Umbilical cord (tissue), 2 donors: ENCODE results near the gene IFITM1. TPM values are rescaled to one million over a fixed set of nuclear protein-coding genes. Genes with fewer than 3 reads are reported as not detected.
"Not testable (repeated sequence)": the region's sequence is repeated elsewhere in the genome, so short reads cannot be mapped to it uniquely, and the experiment has no call there.

ENCODE experiments used
- DNase-seq: peaks from one replicate; pipeline ENCODE4 v3.0.0-alpha.2; 2015; ENCODE audit warnings: low spot score
- total RNA-seq: library from RNA; depleted of rRNA; stranded (reverse); fragments of >200 nt; gene quantifications from one replicate; pipeline ENCODE4 v1.2.3, GENCODE V29; 2014; ENCODE audit warnings: low replicate concordance; ENCODE audit not compliant: insufficient read depth

IFITM1 gene
- total RNA-seq, 1 donor from 2014 or later: 25.3 TPM

DNA sequence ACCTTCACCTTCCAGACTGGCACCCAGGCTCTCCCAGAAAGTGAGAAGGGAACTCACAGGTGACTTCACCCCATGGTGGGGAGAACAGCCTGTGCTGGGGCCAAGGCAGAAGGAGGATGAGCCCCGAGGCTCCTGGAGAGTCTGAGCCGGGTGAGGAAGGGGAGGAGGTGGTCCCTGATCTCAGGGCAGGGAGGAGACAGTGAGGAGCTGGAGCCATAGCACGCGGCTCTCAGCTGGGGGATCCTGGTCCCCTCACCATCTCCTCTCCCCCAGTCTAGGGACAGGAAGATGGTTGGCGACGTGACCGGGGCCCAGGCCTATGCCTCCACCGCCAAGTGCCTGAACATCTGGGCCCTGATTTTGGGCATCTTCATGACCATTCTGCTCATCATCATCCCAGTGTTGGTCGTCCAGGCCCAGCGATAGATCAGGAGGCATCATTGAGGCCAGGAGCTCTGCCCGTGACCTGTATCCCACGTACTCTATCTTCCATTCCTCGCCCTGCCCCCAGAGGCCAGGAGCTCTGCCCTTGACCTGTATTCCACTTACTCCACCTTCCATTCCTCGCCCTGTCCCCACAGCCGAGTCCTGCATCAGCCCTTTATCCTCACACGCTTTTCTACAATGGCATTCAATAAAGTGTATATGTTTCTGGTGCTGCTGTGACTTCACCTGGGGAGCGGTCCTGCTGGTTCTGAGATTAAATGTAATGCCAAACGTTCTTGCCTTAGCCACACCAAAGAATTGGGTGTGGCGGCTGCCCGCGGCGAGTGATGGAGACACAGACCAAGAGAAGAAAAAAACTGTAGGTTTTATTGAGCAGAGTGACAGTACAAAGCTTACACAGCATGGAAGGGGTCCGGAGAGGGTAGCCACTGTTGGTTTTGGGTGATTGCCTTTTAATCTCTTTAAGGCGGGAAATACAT, 4.8 kb upstream of the IFITM1 start:
- DNase-seq: not testable (repeated sequence)

DNA sequence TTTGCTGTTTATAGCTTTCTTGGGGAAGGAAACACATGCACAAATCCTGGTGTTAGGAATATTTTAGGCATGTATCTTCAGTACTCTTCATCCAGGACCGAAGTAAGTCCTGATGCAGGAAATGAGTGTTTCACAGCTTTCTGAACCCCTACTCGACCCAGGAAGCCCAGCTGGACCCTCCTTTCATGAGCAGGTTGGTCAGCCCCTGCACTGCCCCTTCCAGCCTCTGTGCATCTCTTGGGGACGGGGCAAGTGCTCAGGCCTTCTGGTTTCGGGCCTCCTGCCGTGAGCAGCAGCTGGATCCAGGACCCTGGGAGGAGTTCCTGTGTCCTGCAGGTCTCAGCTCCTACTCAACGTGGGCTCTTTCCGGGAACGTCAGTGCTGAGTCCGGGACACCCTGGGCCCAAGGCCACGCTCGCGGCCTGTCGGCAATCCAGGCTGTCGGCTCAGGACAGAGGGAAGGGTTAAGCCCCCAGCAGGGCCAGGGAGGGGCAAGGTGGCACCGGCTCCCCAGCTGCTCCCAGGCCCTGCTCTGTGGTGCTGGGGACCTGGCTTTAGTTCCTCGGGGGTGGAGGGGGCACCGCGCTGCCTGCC, 3.8 kb upstream of the IFITM1 start:
- not testable (repeated sequence) for DNase-seq

GRCh38 chr11:311013-311748, 2.7 kb upstream of the IFITM1 start:
- DNase-seq: not testable (repeated sequence)

GRCh38 chr11:312092-312816, 1.6 kb upstream of the IFITM1 start:
- DNase-seq: no peak

DNA sequence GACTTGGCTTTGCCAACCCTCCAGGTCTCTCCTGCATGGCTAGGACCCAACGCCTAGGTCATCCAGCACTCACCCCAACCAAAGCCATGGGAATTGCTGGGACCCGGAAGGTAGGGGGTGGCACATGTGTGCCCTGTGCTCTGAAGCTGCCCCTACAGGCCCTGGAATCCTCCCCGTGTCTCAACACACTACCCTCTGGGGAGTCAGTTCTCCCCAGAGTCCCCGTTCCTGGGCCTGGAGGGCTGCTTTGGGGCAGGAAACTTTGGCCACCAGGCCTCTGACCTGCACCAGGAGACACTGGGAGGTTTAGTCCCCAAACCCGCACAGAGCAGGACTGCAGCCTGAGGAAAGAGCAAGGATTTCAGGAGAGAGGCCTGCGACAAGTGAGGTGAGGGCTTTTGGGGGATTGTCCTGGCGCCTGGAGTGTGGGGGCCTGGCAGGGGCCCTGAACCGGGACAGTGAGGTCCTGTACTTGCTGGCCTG, 495 bp upstream of the IFITM1 start:
- no peak for DNase-seq

DNA sequence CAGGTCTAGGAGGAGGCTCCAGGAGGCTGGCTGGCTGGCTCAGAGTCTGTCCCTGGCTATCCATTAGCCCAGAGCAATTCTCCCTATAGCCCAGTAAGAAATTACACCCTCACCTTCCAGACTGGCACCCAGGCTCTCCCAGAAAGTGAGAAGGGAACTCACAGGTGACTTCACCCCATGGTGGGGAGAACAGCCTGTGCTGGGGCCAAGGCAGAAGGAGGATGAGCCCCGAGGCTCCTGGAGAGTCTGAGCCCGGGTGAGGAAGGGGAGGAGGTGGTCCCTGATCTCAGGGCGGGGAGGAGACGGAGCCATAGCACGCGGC, 675 bp downstream of the IFITM1 start:
- DNase-seq: not testable (repeated sequence)

GRCh38 chr11:315051-315481, 1.2 kb downstream of the IFITM1 start:
- DNase-seq: no peak

DNA sequence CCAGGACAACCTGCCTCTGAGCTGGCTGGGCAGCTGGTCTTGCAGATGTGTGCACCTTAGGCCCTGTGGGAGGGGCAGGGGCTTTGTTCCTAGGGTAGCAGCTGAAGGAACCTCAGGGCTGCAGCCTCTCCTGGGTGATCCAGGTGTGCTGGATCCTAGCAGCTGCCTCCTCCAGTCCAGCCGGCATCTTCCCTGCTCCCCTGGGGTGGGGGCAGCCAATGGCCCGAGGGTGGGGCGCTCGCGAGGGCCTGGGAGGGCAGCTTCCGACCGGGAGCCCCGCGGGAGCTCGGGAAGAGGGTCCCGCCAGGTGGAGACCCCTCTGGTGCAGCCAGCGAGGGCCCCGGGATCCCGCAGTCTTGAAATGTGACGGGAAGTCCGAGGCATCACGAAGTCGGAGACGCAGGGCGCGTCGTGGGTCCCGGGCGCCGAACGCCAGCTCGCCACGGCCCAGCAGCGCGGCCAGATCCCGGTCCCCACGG, 1.7 kb downstream of the IFITM1 start:
- no peak for DNase-seq

GRCh38 chr11:316031-316701, 2.3 kb downstream of the IFITM1 start:
- no peak for DNase-seq

DNA sequence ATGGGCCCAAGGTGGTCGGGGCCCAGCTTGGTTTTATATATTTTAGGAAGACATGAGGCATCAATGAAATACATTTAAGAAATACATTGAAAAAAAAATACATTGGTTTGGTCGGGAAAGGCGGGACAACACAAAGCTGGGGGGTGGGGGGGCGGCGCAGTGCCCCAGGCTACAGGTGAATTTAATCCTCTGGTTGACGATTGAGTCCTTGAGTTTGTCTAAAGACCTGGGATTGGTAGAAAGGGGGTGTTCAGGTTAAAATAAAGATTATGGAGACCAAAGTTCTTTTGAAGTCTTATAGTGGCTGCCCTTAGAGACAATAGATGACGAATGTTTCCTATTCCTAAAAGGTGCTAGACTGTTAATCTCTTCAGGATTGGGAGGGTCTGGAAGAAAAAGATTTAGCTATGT, 3.1 kb downstream of the IFITM1 start:
- no peak for DNase-seq

DNA sequence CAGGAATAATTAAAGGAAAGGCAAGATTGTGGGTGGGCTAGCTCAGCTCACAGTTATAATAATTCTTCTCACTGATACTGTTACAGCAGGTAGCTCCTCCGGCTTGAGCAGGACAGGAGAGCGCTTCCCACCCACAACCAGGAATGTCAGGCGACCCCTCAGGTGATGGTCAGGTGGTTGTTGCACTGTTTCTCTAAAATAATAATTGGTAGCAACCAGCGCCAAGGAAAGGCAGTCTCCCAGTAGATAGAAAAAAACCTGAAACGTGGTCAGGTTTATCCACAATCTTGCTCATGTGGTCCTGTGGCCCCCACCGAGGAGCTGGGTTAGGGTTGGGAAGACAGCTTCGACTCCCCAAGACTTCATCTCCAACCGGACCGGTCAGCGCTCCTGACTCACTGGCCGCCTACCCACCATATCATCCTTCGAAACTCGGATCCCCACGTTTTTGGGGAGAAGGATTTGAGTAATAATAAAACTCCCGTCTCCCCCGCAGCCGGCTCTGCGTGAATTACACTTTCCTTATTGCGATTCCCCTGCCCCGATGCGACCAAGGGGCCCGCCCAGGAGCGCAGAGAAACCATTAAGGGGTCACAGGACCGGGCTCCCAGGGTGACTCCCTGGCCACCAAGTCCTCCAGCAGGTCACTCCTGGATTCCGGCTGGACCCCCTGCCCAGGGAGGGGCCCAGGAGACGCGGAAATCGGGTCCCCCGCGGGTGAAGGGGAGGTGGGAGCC, 4.0 kb downstream of the IFITM1 start:
- DNase-seq: not testable (repeated sequence)

DNA sequence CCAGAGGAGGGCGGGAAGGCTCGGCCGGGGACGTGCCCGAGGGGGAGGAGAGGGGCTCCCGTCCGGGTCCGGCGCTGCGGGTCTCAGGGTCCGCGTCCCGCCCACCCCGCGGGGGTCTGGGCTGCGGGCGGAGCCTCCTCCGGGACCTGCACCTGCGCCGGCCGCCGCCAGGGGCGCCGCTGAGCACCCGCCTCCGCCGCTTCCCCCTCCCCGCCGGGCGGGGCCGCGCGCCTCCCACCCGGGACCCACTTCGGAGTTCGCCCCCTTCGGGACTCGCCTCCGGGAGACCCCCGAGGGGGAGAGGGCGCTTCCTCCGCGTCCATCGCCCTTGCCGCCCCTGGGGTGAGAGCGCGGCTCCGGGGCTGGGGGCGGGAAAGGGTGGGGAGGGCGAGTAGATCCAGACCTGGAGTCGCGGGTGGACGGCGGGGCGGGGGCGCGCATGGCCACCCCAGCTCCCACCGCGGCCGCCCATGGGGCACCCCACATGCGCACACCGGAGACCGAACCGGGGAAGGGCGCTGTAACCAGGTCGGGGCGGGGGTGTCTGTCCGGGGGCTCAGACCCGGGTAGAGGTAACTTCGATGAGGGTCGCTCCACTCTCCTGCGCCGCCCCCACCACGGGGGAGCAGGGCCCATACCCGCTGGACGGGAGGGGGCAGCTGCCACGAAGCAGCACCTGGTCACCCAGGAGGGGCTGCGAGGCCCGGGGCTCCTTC, 4.7 kb downstream of the IFITM1 start:
- not testable (repeated sequence) for DNase-seq

DNA sequence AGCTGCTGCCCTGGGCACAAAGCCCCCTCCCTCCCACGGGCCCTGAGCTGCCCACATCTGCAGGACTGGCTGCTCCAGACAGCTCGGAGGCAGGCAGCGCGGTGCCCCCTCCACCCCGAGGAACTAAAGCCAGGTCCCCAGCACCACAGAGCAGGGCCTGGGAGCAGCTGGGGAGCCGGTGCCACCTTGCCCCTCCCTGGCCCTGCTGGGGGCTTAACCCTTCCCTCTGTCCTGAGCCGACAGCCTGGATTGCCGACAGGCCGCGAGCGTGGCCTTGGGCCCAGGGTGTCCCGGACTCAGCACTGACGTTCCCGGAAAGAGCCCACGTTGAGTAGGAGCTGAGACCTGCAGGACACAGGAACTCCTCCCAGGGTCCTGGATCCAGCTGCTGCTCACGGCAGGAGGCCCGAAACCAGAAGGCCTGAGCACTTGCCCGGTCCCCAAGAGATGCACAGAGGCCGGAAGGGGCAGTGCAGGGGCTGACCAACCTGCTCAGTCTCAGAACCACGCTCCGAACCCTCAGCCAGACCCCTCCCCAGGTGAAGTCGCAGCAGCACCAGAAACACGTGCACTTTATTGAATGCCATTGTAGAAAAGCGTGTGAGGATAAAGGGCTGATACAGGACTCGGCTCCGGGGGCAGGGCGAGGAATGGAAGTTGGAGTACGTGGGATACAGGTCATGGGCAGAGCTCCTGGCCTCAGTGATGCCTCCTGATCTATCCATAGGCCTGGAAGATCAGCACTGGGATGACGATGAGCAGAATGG, 5.5 kb downstream of the IFITM1 start:
- not testable (repeated sequence) for DNase-seq

- DNase-seq: not testable (repeated sequence)
These were observed 6.0 kb downstream of the IFITM1 start for GRCh38 chr11:319888-320273.

- DNase-seq: peak; percentile 46
These were observed 10.3 kb downstream of the IFITM1 start for GRCh38 chr11:324156-324555.

DNA sequence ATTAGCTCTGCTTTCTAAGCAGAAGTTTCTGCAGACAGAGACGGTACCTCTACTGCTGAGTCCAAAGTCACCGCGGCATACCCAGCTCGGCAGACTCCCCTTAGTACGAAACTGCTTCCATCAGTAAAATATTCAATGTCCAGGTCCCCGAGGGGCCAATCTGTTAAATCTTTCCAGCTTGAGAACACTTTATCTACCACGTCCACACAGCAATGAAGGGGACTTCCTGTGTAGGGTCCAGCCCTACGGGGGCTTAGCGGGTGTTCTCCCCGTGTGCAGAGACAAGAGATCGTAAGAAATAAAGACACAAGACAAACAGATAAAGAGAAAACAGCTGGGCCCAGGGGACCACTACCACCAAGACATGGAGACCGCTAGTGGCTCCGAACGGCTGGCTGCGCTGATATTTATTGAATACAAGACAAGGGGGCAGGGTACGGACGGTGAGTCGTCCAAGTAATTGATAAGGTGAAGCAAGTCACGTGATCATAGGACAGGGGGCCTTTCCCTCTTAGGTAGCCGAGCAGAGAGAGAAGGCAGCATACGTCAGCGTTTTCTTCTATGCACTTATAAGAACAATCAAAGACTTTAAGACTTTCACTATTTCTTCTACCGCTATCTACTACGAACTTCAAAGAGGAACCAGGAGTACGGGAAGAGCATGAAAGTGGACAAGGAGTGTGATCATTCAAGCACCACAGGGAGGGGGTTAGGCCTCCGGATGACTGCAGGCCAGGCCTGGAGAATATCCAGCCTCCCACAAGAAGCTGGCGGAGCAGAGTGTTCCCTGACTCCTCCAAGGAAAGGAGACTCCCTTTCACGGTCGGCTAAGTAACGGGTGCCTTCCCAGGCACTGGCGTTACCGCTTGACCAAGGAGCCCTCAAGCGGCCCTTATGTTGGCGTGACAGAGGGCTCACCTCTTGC, 11.0 kb downstream of the IFITM1 start:
- DNase-seq: peak; percentile 66

DNA sequence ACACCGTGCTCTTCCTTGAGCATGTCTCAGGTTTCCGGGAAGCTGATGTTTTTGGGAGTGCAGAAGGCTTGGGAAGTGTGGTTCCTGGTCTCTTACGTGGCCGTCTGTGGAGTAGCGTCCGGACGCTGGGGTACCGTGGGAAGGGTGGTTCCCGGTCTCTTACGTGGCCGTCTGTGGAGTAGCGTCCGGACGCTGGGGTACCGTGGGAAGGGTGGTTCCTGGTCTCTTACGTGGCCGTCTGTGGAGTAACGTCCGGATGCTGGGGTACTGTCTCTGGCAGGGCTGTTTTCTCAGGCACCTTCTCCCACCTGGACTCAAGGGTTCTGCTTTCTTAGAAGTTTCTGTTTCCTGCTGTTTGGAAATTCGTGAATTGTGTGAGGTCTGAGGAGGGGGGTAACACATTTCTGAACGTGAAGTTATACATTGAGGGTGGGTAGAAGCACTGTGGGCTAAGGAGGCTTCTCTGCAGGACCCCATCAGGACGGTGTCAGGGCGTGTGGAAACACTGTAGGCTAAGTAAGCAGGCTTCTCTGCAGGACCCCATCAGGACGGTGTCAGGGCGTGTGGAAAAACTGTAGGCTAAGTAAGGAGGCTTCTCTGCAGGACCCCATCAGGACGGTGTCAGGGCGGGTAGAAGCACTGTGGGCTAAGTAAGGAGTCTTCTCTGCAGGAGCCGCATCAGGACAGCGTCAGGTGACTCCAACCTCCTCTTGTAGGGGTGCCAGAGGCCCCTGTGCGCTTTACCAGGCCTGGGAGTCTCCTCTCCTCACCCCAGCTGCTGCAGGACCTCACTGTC, 12.2 kb downstream of the IFITM1 start:
- peak; percentile 1 for DNase-seq
